Testis (tissue), 2 donors: ENCODE measurements around the gene EDN3.

ENCODE experiments used
- POLR2A ChIP-seq: fragments of 450-650 bp; IDR thresholded peaks from one replicate; pipeline ENCODE4 v1.6.1; 2017; ENCODE audit warnings: antibody characterized with exemption, mild to moderate bottlenecking, moderate library complexity
- TF ChIP-seq, protein P1 (sequence below), 3 experiments: fragments of 450-650 bp in 2 of 3; fragments of 200-600 bp in 1 of 3; sonication (generic) in 1 of 3; IDR thresholded peaks; one replicate each; pipeline ENCODE4 v1.5.1; 2016 to 2019; ENCODE audit warnings: antibody characterized with exemption in 3 of 3, mild to moderate bottlenecking in 2 of 3, moderate library complexity in 1 of 3

GRCh38 chr20:59273739-59274357, 26.6 kb upstream of the EDN3 start:
- TF ChIP-seq, protein P1, sequence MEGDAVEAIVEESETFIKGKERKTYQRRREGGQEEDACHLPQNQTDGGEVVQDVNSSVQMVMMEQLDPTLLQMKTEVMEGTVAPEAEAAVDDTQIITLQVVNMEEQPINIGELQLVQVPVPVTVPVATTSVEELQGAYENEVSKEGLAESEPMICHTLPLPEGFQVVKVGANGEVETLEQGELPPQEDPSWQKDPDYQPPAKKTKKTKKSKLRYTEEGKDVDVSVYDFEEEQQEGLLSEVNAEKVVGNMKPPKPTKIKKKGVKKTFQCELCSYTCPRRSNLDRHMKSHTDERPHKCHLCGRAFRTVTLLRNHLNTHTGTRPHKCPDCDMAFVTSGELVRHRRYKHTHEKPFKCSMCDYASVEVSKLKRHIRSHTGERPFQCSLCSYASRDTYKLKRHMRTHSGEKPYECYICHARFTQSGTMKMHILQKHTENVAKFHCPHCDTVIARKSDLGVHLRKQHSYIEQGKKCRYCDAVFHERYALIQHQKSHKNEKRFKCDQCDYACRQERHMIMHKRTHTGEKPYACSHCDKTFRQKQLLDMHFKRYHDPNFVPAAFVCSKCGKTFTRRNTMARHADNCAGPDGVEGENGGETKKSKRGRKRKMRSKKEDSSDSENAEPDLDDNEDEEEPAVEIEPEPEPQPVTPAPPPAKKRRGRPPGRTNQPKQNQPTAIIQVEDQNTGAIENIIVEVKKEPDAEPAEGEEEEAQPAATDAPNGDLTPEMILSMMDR (IDR thresholded peaks at IDR 0.05) = no peak
- no peak for TF ChIP-seq POLR2A
